GM18511 (cell line): Measurements from ENCODE around the gene NPM3.
A peak's percentile ranks its signal among the peaks of the same experiment; 100 is the strongest.
"Not testable (repeated sequence)": the region's sequence is repeated elsewhere in the genome, so short reads cannot be mapped to it uniquely, and the experiment has no call there.

ENCODE experiments used
- ATAC-seq: cut with Tn5 transposase; IDR thresholded peaks from one replicate; pipeline ENCODE4 v1.9.1; 2021; ENCODE audit warnings: mild to moderate bottlenecking, moderate library complexity; ENCODE audit not compliant: unreplicated experiment

The NPM3 gene

DNA sequence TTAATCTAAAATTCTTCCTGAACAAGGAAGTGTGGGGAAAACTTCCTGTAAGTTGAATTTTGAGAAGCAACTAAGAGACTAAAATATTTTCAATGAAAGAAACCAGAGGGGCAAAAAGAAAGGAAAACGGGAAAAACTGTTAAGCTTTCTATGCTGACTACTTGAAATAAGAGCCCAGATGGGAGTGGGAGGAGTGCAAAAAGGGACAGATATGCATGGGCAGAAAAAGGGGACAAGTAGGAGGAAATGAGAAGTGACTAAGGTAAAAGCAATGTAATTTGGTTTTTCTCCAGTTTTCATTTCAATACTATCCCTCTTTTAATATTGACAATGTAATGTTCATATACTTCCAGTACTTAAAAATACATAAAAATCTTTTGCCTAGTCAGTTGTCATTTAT is 23.9 kb upstream of the NPM3 start:
- ATAC-seq, result no peak

GRCh38 chr10:101803511-101803910 is 20.3 kb upstream of the NPM3 start:
- no peak for ATAC-seq

DNA sequence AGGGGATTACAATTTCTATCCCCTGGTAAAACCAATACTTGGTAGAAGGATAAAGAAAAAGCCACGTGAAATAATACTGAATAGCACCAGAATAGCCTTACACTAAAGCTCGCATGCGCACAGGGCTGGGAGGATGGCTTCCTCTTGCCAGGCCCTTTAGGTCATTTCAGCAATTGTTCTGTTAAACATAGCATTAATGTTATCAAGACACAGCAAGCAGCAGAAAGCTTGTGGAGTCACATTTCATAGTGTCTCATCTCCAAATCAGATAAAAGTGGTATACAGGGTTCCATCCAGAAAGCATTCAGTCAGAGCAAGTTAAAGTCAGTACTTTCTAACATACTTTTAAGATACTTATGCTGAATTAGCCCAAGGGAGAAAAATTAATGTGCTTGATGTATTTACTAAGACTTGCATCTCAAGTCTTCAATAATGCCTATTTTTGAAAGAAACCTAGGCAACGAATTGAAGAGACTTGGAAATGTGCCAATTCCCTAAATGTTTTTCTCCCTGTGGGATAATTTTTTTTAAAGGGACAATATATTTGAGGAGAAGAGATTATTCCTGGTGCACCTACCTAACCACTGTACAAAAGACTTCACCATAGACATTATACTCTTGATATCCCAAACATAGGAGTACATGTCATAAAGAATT is 14.3 kb upstream of the NPM3 start:
- no peak for ATAC-seq

- no peak for ATAC-seq
These were observed 10.3 kb upstream of the NPM3 start for GRCh38 chr10:101793526-101793925.

DNA sequence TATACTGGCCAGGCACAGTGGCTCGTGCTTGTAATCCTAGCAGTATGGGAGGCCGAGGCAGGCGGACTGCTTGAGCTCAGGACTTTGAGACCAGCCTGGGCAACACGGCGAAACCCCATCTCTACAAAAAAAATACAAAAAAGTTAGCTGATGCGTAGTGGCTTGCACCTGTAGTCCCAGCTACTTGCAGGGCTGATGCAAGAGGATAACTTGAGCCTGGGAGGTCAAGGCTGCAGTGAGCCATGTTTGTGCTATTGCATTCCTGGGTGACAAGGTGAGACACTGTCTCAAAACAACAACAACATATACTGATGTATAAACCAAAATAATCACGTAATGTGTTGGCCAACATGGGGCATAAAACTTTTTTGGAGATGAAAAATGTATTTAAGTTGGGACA is 6.4 kb upstream of the NPM3 start:
- ATAC-seq, result no peak

GRCh38 chr10:101789231-101789630 is 6.0 kb upstream of the NPM3 start:
- not testable (repeated sequence) for ATAC-seq

DNA sequence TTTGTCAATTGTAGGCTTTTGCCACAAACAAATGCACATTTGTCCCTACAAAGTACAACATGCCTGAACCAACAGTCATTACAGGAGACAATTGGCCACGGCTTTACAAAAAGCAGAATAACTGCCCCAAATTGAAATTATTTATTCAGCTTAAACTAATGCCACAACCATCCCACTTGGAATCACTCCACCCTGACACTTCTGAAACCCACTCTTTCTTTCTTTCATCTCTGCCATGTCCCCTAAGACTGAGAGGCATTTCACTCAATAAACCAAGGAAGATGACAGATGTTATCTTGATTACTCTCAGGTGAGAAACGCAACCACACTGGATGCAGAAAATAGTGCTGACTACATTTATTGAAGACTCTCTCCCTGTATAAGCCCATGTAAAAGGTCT is 2.6 kb upstream of the NPM3 start:
- no peak for ATAC-seq

DNA sequence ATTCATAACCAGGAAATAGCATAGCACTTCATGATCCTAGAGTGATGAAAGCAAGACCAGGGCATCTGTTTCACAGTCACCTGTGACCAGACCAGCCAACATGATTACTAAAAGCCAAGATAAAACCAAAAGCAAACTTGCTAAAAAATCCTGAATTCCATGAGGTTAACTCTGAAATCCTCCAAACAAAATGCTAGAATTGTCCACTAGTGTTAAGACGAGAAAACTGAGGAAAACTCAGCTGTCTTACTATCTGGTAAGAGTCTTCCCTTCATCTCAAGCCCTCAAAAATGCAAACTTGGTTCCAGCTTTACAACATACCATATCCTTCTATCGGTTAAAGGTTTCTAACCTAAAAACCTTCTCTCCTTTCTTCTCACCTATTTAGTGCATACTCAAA is 1.3 kb upstream of the NPM3 start:
- no peak for ATAC-seq

GRCh38 chr10:101783736-101784118 is 481 bp upstream of the NPM3 start:
- ATAC-seq, result no peak

DNA sequence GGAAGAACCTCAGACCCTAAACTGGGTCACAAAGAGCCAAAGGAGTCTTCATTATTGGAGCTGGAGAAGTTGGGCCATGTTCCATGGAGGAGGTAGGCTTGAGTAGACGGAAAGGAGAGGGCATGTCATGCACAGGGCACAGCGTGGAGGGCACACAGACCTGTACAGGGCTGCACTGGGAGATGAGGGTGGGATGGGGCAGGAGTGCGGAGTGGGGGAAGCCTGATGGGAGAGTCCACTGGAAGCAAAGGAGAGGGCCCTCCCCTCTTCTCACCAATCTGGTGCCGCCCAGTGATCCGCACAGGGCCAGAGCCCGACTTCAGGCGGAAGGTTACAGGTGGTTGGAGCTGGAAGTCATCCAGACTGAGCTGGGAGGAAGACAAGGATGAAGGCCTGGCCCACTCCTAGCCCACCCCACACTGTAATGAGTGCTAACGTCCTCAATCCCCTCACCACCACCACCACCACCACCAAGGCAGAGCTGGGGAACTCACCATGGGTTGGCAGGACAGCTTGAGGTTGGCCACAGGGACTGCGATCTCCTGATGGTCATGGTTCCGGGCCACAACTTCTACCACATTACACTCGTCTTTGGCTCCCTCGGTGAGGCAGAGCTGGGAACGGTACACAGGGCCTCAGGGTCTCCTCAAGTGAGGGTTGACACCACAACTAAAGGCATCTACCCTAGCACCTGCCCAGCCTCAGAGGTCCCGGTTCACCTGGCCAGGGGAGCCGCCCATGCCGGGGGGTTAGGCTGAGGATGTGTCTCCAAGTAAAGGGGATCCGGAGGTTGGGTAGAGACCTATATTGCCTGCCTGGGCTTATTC is 1.0 kb downstream of the NPM3 start:
- ATAC-seq, result no peak

GRCh38 chr10:101781655-101781983 is 1.6 kb downstream of the NPM3 start:
- no peak for ATAC-seq

GRCh38 chr10:101780818-101781654 is 2.2 kb downstream of the NPM3 start:
- ATAC-seq, result peak; percentile 46

- ATAC-seq, result no peak
These were observed 2.9 kb downstream of the NPM3 start for GRCh38 chr10:101780187-101780817.

DNA sequence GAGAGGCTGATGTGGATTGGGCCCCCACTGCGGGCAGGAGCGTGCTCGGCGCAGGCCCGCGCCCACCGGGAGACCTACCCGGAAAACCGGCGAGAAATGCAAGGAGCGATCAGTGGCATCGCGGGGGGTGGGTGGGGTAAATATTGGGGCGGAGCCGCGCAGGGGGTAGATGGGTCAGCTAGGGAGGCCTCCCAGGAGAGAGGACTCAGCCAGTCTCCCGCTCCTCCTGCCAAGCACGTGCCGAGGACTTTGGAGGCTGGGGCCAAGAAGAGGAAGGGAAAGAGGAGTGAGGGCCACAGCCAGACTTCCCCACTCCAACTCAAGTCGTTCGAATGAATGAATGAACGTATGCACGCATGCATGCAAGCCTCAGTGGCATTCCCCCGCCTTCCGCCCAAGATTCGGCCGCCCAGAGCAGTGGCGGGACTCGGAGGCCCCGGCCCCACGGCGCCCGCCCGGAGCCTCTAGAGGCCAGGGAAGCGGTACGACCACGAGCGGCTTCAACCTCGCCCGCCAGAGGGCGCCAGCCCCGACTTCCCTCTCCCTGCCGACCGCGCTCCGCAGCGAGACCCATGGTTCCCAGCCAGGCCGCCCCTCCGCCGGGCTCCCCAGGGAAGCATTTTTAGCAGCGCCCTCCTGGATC is 3.6 kb downstream of the NPM3 start:
- ATAC-seq, result peak; percentile 48

DNA sequence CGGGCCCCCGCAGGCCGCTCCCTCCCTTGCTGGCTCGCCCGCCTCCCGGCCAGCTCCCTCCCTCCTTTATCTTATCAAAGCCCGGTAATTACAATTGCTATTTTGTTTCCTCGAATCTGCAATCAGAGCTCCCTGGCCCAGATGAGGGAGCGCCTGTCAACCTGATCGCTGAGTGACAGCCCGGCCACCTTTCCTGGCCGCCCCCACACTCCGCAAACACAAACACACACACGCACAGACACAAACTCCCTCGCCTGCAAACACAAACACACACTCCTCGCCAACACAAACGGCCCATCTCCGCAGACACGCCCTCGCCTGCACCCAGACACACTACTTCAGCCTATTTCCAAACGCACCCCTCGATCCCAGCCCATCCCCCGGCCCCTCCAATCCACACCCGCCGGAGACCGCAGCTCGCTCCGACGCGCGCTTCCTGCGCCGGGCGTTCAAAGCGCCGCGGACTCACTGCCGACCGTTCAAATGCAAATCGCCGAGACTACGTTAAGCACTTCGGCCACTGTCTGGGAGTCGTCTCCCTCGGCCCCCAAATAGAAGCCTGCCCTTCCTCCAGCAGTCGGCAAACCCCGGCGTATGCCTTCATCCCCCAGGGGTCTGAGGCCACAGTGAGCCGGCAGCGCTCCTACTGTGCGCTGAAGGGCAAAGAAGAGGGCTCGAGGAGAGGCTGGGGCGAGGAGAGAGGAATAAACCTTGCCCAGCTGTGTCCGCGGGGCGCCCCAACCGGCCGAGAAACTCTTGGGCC is 4.3 kb downstream of the NPM3 start:
- ATAC-seq, result no peak

DNA sequence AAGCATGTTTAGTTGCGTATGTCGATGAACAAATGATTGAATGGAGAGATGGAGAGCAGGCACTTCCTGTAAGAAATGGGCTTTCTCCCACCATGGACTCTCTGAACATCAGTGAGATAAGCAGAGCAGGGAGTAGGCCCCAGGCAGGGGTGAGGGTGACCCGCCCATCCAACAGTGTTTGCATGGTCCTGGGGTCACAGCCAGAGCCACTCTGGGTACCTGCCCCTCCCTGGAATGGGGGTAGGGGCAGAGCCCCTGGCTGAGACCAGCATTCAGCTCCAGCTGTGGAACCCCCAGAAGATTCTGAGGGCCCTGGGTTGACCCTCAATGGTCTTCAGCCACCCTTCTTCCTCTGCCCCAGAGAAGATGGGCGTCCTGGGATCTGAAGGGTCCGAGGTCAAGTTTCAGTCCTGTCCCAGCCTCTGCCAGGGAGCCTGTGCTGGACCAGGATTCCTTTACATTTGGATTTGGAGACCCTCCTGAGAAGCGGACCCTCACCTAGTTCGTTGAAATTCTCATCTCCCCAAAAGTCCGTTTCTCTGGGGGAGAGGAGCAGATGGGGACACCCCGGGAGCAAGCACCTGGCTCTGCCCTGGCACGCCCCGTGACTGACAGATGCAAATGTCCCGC is 5.0 kb downstream of the NPM3 start:
- ATAC-seq, result no peak

GRCh38 chr10:101777619-101778145 is 5.6 kb downstream of the NPM3 start:
- no peak for ATAC-seq

DNA sequence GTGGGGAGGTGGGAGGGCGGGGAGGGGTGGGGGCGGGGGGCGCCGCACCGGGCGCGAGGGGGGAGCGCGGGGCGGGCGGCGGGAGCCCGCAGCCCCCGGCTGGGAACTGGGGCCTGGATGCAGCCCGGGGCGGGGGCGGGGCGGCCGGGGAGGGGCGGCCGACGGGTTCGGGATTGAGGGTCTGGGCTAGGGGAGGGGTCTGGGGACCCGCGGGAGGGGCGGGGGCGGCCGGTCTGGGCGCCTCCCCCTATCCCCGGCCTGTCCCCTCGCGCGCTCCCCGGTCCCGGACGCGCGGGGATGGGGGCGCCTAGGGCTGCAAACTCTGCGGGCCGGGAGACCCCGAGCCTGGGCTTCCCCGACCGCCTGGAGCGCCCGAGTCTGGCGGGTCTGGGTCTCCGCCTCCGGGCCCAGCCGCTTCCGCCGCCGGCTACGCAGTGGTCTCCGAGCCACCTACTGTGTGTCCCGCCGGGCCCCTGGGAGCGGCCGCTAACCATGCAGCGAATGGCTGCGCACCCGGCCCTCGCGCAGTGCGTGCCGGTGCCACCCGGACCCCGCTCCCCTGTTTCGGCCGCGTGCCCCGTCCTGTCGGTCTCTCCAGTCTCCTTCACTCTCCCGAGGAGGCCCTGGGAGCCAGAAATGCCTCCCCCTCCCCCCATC is 7.0 kb downstream of the NPM3 start:
- no peak for ATAC-seq
